ENCODE data around the gene MRM2.

The MRM2 gene

DNA sequence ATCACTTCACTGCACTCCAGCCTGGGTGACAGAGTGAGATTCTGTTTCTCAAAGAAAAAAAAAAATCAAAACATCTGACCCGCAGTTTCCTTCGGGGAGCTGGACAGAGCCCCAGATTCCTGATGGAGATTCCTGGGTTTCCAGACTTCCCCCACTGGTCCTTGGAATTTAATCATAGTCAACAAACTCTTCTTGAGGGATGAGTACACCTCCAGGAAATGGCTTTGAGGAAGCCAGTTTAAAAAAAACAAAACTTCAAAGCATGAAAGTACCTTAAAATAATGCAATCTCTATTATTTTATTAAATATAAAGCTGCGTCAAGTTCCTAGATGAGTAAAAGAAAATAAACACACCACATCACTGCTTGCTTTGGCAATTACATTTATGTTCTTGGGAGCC lies 8.1 kb downstream of the MRM2 start:
- no peak overlapping the region for H3K4me3 ChIP-seq (ENCODE audit: low read depth, low read length)

DNA sequence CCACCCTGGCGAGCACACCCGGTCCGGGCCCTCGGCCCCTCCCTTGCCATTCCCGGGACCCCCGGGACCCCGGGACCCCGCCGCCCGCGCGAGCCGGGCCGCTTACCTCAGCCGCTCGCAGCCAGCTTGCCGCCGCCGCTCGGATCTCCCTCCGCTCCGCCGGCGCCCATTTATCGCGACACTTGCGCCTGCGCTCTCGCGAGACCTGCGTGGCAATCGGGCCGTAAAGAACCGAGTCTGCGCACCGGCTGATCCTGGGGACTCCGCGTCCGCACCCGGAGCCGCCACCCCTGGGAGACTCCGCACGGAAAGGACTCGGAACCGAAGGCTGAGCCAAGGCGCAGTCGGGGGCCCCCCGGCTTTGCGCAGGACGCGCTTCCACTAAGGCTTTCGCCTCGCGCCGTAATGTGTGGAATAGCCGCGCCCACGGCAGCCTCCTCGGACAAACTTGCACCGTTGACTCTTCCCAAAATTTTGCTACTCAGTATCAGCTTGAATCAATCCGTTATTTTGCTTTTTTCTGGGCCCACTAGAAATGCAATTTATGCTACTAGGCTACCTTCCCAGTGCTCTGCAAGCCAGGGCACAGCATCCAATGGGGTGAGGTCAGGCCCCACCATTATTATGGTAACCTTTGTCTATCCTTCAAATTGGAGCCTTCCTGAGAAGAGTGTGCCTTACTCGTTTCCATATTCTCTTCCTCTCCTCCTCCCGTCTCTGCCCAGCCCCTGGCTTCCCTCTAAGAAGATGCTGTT lies 9.1 kb downstream of the MRM2 start, which contains the start of gene MAD1L1:
Gene MAD1L1 (minus strand): TSS at position 180 of the 755 bp plus-strand sequence. CDS start 2,812 bp downstream, outside the sequence.
- peak within 1 kb of the TSS; percentile 85 for H3K4me3 ChIP-seq (ENCODE audit: low read depth, low read length)
- TF ChIP-seq, protein P1, sequence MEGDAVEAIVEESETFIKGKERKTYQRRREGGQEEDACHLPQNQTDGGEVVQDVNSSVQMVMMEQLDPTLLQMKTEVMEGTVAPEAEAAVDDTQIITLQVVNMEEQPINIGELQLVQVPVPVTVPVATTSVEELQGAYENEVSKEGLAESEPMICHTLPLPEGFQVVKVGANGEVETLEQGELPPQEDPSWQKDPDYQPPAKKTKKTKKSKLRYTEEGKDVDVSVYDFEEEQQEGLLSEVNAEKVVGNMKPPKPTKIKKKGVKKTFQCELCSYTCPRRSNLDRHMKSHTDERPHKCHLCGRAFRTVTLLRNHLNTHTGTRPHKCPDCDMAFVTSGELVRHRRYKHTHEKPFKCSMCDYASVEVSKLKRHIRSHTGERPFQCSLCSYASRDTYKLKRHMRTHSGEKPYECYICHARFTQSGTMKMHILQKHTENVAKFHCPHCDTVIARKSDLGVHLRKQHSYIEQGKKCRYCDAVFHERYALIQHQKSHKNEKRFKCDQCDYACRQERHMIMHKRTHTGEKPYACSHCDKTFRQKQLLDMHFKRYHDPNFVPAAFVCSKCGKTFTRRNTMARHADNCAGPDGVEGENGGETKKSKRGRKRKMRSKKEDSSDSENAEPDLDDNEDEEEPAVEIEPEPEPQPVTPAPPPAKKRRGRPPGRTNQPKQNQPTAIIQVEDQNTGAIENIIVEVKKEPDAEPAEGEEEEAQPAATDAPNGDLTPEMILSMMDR (IDR thresholded peaks at IDR 0.05; ENCODE audit: low read depth, low read length), result no peak

More for the DNA sequence above, 8.1 kb downstream of the MRM2 start:
- TF ChIP-seq, protein P1 (IDR thresholded peaks at IDR 0.05; ENCODE audit: low read depth, low read length), result no peak

DNA sequence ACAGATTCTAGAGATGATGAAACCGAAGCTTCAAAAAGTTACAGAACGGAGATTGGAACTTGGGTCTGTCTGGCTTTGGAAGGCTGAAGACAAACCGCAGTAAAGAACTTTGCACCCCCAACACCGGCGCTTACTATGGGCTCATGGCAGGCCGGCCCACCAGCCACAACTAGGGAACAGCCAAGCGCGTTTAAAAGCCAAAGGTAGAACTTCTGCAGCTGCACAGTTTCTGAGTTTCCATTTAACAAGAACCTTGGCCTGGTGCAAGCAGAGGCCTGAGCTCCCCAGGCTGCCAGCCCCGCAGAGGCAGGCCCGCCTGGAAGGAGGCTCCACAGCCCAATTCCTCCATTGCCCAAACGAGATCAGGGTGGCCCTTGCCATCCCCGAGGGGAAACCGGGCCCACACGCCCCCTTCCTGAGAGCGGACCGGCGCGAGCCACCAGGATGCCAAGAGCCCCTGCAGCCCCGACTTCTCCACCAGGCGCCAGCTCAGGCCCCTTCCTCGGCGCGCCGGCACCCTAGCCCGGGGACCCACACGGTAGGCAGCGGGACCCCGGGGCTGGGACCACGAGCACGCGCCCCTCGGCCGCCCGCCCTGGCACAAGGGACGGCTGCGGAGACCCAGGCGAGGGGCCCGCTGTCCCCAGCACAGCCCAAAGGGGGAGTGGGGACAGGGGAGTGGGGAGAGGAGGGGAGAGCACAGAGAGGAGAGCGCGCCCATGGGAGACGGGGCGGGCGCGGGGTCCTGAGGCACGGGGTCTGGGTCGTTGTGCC lies 9.8 kb downstream of the MRM2 start:
- TF ChIP-seq, protein P1 (IDR thresholded peaks at IDR 0.05; ENCODE audit: low read depth, low read length), result no peak
- peak overlapping the region; percentile 85 for H3K4me3 ChIP-seq (ENCODE audit: low read depth, low read length)

DNA sequence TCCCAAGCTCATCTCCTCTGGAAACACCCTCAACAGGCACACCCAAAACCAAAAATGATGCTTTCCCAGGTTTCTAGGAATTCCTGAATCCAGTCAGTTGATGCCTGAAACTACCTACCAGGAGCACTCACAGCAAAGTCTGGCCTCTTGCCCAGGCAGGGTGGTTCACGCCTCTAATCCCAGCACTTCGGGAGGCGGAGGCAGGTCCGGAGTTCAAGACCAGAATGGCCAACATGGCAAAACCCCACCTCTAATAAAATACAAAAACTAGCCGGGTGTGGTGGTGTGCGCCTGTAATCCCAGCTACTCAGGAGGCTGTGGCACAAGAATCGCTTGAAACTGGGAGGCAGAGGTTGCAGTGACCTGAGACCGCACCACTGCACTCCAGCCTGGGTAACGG lies 11.1 kb downstream of the MRM2 start:
- no peak overlapping the region for H3K4me3 ChIP-seq (ENCODE audit: low read depth, low read length)
- TF ChIP-seq, protein P1 (IDR thresholded peaks at IDR 0.05; ENCODE audit: low read depth, low read length), result no peak

DNA sequence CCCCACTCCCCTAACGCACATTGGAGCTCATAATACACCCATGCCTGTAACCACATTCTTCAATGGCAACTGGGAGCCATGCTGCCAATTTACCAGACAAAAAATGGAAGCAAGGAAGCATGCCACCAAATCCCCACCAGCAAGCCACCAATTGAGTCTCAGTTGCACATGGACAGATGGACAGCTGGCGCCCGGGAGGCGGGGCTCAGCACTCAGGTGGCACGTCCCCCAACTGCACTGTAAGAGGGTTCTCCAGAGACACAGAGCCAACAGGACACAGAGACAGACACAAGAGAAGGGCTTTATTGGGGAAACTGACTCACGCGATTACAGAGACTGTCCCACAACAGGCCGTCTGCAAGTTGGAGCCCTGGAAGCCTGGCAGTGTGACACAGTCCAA lies 11.8 kb downstream of the MRM2 start:
- TF ChIP-seq, protein P1 (IDR thresholded peaks at IDR 0.05; ENCODE audit: low read depth, low read length), result no peak
- H3K4me3 ChIP-seq (ENCODE audit: low read depth, low read length), result no peak overlapping the region

DNA sequence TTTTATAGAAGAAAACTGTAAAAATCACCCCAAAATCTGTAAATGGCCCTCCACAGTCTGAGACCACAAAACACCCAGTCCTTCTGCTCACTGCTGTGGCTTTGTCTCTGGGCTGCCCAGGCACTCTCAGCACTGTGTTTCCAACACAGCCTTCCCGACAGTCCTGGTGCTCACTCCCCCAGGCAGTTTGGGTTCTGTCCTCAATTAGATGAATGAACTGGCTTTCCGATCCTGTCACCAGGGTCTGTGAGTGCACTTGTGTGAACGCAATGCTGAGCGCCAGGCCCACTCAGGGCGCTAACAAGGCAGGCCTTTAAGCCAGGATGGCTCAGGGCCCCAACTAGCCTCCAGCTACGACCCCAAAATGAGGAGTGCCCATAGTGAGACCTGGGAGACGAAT lies 12.5 kb downstream of the MRM2 start:
- TF ChIP-seq, protein P1 (IDR thresholded peaks at IDR 0.05; ENCODE audit: low read depth, low read length), result no peak
- no peak overlapping the region for H3K4me3 ChIP-seq (ENCODE audit: low read depth, low read length)

DNA sequence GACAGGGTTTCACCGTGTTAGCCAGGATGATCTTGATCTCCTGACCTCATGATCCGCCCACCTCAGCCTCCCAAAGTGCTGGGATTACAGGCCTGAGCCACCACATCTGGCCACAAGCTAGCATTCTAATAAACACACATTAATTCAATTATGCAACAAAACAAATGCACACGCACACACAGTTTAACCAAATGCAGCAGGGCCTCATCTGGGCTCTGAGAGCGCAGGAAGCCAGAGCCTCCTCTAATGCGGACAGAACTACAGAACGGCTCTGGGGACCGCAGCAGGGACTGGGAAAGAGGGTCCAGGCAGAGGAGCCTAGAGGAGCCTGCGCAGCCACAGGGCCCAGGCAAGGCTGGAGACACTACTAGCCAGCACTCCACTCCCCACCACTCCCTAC lies 13.1 kb downstream of the MRM2 start:
- H3K4me3 ChIP-seq (ENCODE audit: low read depth, low read length), result no peak overlapping the region
- TF ChIP-seq, protein P1 (IDR thresholded peaks at IDR 0.05; ENCODE audit: low read depth, low read length), result no peak
